HUDEP-2 (cell line): Measurements from ENCODE around the gene MYH11.
"Not testable (repeated sequence)": the region's sequence is repeated elsewhere in the genome, so short reads cannot be mapped to it uniquely, and the experiment has no call there.

Experiments used
- DNase-seq, 76 experiments: peaks; one replicate each; lab custom pipeline; 2025; ENCODE audit not compliant: unreplicated experiment in 76 of 76; lab: John Stamatoyannopoulos, UW

Gene MYH11

GRCh38 chr16:15691046-15691445 lies 165.8 kb downstream of the MYH11 start:
- no peak for DNase-seq

- no peak for DNase-seq
These were observed 166.5 kb downstream of the MYH11 start for GRCh38 chr16:15690296-15690695.

- DNase-seq, result no peak
These were observed 167.5 kb downstream of the MYH11 start for GRCh38 chr16:15689290-15689689.

- no peak for DNase-seq
These were observed 170.5 kb downstream of the MYH11 start for GRCh38 chr16:15686287-15686686.

GRCh38 chr16:15682105-15682570 lies 174.7 kb downstream of the MYH11 start:
- DNase-seq, result peak in 71 of 76 experiments; percentile 1 to 64 (median 38)

- no peak for DNase-seq
These were observed 179.4 kb downstream of the MYH11 start for GRCh38 chr16:15677447-15677846.

- DNase-seq, result no peak
These were observed 180.3 kb downstream of the MYH11 start for GRCh38 chr16:15676506-15676905.

- no peak for DNase-seq
These were observed 182.3 kb downstream of the MYH11 start for GRCh38 chr16:15674571-15674970.

- no peak for DNase-seq
These were observed 184.2 kb downstream of the MYH11 start for GRCh38 chr16:15672514-15673167.

GRCh38 chr16:15672127-15672513 lies 184.7 kb downstream of the MYH11 start:
- not testable (repeated sequence) for DNase-seq

GRCh38 chr16:15671530-15672117 lies 185.2 kb downstream of the MYH11 start:
- DNase-seq, result no peak

GRCh38 chr16:15667091-15667742 lies 189.6 kb downstream of the MYH11 start:
- no peak for DNase-seq

GRCh38 chr16:15665107-15665506 lies 191.7 kb downstream of the MYH11 start:
- no peak for DNase-seq

GRCh38 chr16:15660203-15660601 lies 196.6 kb downstream of the MYH11 start:
- DNase-seq, result no peak

- no peak for DNase-seq
These were observed 198.3 kb downstream of the MYH11 start for GRCh38 chr16:15658556-15658955.

GRCh38 chr16:15658149-15658548 lies 198.7 kb downstream of the MYH11 start:
- no peak for DNase-seq

GRCh38 chr16:15655561-15655960 lies 201.3 kb downstream of the MYH11 start:
- DNase-seq, result not testable (repeated sequence)

- no peak for DNase-seq
These were observed 202.2 kb downstream of the MYH11 start for GRCh38 chr16:15654591-15654990.

GRCh38 chr16:15653227-15653626 lies 203.6 kb downstream of the MYH11 start:
- DNase-seq, result no peak
